Activated B cell treated with CpG ODN at 0.5 μM for 24 hours (primary cell): Measurements from ENCODE around the gene ANKFY1. TPM values are rescaled to one million over a fixed set of nuclear protein-coding genes. Genes with fewer than 3 reads are reported as not detected.
"Not testable (repeated sequence)": the region's sequence is repeated elsewhere in the genome, so short reads cannot be mapped to it uniquely, and the experiment has no call there.

Experiments
- ATAC-seq: fragments of 200-7000 bp; cut with Tn5 transposase; one replicate; pipeline ENCODE4 v1.10.0; 2021; ENCODE audit warnings: low read depth, mild to moderate bottlenecking, moderate library complexity
- CTCF ChIA-PET: fragments of 350-600 bp; sonication (Branson Sonifier 250); formaldehyde crosslinking; loops from one replicate; lab custom pipeline; 2021; ENCODE audit warnings: antibody characterized with exemption; lab: Charles Lee
- POLR2A ChIA-PET: fragments of 350-600 bp; sonication (Branson Sonifier 250); formaldehyde crosslinking; loops from one replicate; lab custom pipeline; 2021; ENCODE audit warnings: antibody characterized with exemption; lab: Charles Lee
- DNase-seq: peaks from one replicate; pipeline ENCODE4 v3.0.0; 2022
- H3K27ac Mint-ChIP-seq: one replicate; pipeline ENCODE4 v1.8.0; 2020; ENCODE audit warnings: mixed read lengths
- H3K27me3 Mint-ChIP-seq: one replicate; pipeline ENCODE4 v1.8.0; 2021; ENCODE audit warnings: mixed read lengths
- H3K36me3 Mint-ChIP-seq: one replicate; pipeline ENCODE4 v1.8.0; 2021; ENCODE audit warnings: low read depth, mixed read lengths
- H3K4me1 Mint-ChIP-seq: one replicate; pipeline ENCODE4 v1.8.0; 2021; ENCODE audit warnings: mixed read lengths
- H3K4me3 Mint-ChIP-seq: one replicate; pipeline ENCODE4 v1.8.0; 2020; ENCODE audit warnings: mild to moderate bottlenecking, mixed read lengths
- H3K9me3 Mint-ChIP-seq: one replicate; pipeline ENCODE4 v1.8.0; 2020; ENCODE audit warnings: mixed read lengths
- intact Hi-C: fragments of 100-400 bp; cut with micrococcal nuclease; formaldehyde crosslinking; loops from one replicate; pipeline ENCODE4 v1.15.1; 2024
- total RNA-seq: library from RNA; stranded (reverse); gene quantifications from 2 replicates; pipeline ENCODE4 v1.2.3, GENCODE V29; 2022
- TF ChIP-seq, protein P1 (sequence below): fragments of 200-600 bp; IDR thresholded peaks from one replicate; pipeline ENCODE4 v1.8.0; 2022; ENCODE audit warnings: antibody characterized with exemption, mild to moderate bottlenecking

Gene ANKFY1
- total RNA-seq, 1 donor from 2014 or later, result 50.2 TPM

DNA sequence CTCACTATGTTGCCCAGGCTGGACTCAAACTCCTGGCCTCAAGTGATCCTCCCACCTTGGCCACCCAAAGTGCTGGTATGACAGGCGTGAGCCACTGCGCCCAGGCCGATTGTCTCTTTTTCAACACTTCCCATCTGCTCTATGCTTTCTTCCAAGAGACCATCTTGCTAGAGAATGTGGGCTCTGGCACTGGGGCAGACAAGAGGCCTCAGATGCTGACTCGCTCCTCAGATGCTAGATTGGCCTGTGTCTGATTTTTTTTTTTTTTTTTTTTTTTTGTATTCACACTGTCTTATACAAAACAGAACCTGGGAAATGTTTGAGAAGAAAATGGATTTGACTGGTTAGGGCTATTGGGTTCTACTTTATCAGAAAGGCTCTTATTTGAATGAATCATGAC, 62.6 kb downstream of the ANKFY1 start:
- no peak for ATAC-seq
- TF ChIP-seq, protein P1, sequence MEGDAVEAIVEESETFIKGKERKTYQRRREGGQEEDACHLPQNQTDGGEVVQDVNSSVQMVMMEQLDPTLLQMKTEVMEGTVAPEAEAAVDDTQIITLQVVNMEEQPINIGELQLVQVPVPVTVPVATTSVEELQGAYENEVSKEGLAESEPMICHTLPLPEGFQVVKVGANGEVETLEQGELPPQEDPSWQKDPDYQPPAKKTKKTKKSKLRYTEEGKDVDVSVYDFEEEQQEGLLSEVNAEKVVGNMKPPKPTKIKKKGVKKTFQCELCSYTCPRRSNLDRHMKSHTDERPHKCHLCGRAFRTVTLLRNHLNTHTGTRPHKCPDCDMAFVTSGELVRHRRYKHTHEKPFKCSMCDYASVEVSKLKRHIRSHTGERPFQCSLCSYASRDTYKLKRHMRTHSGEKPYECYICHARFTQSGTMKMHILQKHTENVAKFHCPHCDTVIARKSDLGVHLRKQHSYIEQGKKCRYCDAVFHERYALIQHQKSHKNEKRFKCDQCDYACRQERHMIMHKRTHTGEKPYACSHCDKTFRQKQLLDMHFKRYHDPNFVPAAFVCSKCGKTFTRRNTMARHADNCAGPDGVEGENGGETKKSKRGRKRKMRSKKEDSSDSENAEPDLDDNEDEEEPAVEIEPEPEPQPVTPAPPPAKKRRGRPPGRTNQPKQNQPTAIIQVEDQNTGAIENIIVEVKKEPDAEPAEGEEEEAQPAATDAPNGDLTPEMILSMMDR, result no peak
- ChIA-PET CTCF (interaction anchor here (1.4 to 2.3 kb wide), 3 partner anchors 15 to 215 kb away, joined by 8 to 17 read pairs (median 13); no protein-coding TSS in a partner anchor), POLR2A (interaction anchor here (0.6 kb wide), 1 partner anchor 57 kb away, joined by 4 read pairs; no protein-coding TSS in a partner anchor)
- no peaks in the 10 kb centered on the region for H3K9me3 Mint-ChIP-seq
- DNase-seq, result no peak
- H3K27me3 Mint-ChIP-seq, result no peaks in the 10 kb centered on the region
- intact Hi-C loops, result no loop called here
- no peak overlapping the region for H3K4me3 Mint-ChIP-seq
- H3K27ac Mint-ChIP-seq, result no peak overlapping the region
- peaks cover 53% of the 10 kb centered on the region for H3K36me3 Mint-ChIP-seq
- H3K4me1 Mint-ChIP-seq, result no peaks in the 10 kb centered on the region

DNA sequence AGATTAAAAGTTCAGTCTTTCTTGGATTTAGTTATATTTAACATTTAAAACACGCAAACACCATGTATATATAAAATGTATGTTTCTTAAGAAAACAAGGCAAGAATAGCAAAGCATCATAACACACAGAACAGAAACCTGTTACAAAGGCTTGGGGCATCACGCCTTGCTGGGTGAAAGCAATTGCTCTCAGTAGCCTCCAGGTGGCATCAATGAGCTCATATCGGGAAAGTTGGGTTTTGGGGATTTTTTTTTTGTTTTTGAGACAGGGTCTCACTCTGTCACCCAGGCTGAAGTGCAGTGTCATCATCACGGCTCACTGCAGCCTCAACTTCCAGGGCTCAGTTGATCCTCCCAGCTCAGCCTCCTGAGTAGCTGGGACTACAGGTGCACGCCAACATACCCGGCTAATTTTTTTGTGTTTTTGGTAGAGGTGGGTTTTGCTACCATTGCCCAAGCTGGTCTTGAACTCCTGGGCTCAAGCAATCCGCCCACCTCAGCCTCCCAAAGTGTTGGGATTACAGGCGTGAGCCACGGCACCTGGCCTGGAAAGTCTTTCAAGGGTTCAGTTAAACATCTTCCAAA, 63.9 kb downstream of the ANKFY1 start:
- Mint-ChIP-seq H3K4me3 (no peak overlapping the region), H3K9me3 (no peaks in the 10 kb centered on the region), H3K27me3 (no peaks in the 10 kb centered on the region), H3K36me3 (peaks cover 54% of the 10 kb centered on the region), H3K4me1 (no peaks in the 10 kb centered on the region), H3K27ac (no peak overlapping the region)
- no peak for DNase-seq
- POLR2A ChIA-PET, result interaction anchor here (0.6 to 1.1 kb wide), 7 partner anchors 13 to 807 kb away, joined by 3 to 5 read pairs (median 3); no protein-coding TSS in a partner anchor
- ATAC-seq, result peak; percentile 67
- CTCF ChIA-PET, result interaction anchor here (0.9 to 2.3 kb wide), 9 partner anchors 11 to 425 kb away, joined by 3 to 17 read pairs (median 5); no protein-coding TSS in a partner anchor
- intact Hi-C loops, result loop anchor here (1.0 kb wide), 1 partner anchor 213 kb away; no protein-coding TSS in a partner anchor
- TF ChIP-seq, protein P1, result no peak

DNA sequence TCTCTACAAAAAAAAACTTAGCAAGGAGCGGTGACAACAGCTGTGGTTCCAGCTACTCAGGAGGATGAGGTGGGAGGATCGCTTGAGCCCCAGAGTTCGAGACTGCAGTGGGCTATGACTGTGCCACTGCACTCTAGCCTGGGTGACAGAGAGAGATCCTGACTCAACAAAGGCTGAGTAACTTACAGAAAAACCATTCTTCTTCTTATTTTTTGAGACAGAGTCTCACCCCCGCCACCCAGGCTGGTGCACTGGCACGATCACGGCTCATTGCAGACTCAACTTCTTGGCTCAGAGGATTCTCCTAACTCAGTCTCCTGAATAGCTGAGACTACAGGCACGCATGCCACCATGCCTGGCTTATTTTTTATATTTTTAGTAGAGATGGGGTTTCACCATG, 64.8 kb downstream of the ANKFY1 start:
- H3K36me3 Mint-ChIP-seq, result peaks cover 54% of the 10 kb centered on the region
- CTCF ChIA-PET, result no interaction called here
- intact Hi-C loops, result no loop called here
- ATAC-seq (no peak), DNase-seq (no peak)
- no peaks in the 10 kb centered on the region for H3K9me3 Mint-ChIP-seq
- H3K27ac Mint-ChIP-seq, result no peak overlapping the region
- H3K4me1 Mint-ChIP-seq, result no peaks in the 10 kb centered on the region
- H3K27me3 Mint-ChIP-seq, result no peaks in the 10 kb centered on the region
- no peak overlapping the region for H3K4me3 Mint-ChIP-seq
- POLR2A ChIA-PET, result no interaction called here
- TF ChIP-seq, protein P1, result no peak

DNA sequence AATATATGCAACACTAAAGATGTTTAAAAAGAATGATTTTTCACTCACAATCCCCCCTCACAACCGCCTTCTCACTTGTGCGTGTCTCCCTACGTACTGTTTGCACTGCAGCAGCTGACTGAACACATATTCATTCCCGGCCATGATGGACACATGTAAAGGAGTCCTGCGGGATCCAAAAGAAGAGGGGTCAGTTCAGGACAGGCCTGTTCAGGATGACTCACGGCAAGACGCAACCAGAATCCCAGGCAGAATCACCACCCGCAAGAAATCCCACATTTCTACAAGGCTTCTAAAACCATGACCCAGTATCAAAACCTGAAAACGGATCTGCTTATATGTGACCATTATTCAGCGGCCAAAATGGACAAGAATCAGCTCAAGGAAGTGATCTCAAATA, 68.5 kb downstream of the ANKFY1 start:
- TF ChIP-seq, protein P1, result no peak
- no peak for ATAC-seq
- peaks cover 46% of the 10 kb centered on the region for H3K36me3 Mint-ChIP-seq
- no peak for DNase-seq
- intact Hi-C loops, result no loop called here
- H3K27me3 Mint-ChIP-seq, result no peaks in the 10 kb centered on the region
- POLR2A ChIA-PET, result no interaction called here
- no peak overlapping the region for H3K27ac Mint-ChIP-seq
- CTCF ChIA-PET, result no interaction called here
- H3K4me1 Mint-ChIP-seq, result no peaks in the 10 kb centered on the region
- no peak overlapping the region for H3K4me3 Mint-ChIP-seq
- no peaks in the 10 kb centered on the region for H3K9me3 Mint-ChIP-seq

DNA sequence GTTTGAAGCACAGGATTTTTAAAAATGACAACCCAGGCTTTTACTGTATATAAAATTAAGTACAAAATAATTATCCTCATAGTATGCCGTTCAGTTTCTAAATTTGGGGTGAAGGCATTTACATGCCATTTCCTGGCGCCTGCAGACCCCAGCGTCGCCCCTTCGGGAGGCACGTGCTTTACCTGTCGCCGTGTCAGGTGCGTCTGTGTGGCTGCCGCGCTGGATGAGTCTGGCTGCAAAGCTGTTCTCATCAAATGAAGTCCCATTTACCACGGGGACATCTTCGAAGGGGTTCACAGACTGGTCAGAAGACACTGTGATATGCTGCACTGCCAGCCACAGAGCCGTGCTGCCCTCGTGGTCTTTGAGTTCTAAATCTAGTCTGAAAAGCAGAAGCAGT, 69.0 kb downstream of the ANKFY1 start:
- Mint-ChIP-seq H3K9me3 (no peaks in the 10 kb centered on the region), H3K36me3 (peaks cover 49% of the 10 kb centered on the region), H3K4me1 (no peaks in the 10 kb centered on the region), H3K27ac (no peak overlapping the region), H3K4me3 (no peak overlapping the region), H3K27me3 (no peaks in the 10 kb centered on the region)
- TF ChIP-seq, protein P1, result no peak
- POLR2A ChIA-PET, result no interaction called here
- DNase-seq (no peak), ATAC-seq (no peak)
- intact Hi-C loops, result no loop called here
- CTCF ChIA-PET, result no interaction called here

- CTCF ChIA-PET, H3K9me3 Mint-ChIP-seq, H3K4me1 Mint-ChIP-seq, DNase-seq, H3K27ac Mint-ChIP-seq, H3K27me3 Mint-ChIP-seq, POLR2A ChIA-PET, intact Hi-C loops, H3K4me3 Mint-ChIP-seq, ATAC-seq: not testable (repeated sequence)
- peaks cover 66% of the 10 kb centered on the region for H3K36me3 Mint-ChIP-seq
Observed at GRCh38 chr17:4190791-4191190, 73.0 kb downstream of the ANKFY1 start.
